Measurements from ENCODE around the gene SRSF7. TPM values are rescaled to one million over a fixed set of nuclear protein-coding genes. Genes with fewer than 3 reads are reported as not detected.
"Not testable (repeated sequence)": the region's sequence is repeated elsewhere in the genome, so short reads cannot be mapped to it uniquely, and the experiment has no call there.

The SRSF7 gene
- total RNA-seq, 6 donors from 2014 or later, result 44.2 to 260 (median 121) TPM

GRCh38 chr2:38708900-38709566, 42.1 kb downstream of the SRSF7 start:
- Histone ChIP-seq H3K4me1 (no peaks in the 10 kb centered on the region), H3K9me3 (no peaks in the 10 kb centered on the region), H3K27ac (peak overlapping the region in 1 of 4 donors; percentile 37), H3K4me3 (no peak overlapping the region), H3K36me3 (peaks cover 0 to 5% (median 0%) of the 10 kb centered on the region in 4 donors), H3K27me3 (no peaks in the 10 kb centered on the region)
- 80 to 89% methylated on average over 12 of the region's 12 CpGs for whole genome bisulfite sequencing, 2 donors
- TF ChIP-seq CTCF (IDR thresholded peaks at IDR 0.05), result no peak
- TF ChIP-seq EP300 (IDR thresholded peaks at IDR 0.05), result no peak
- TF ChIP-seq POLR2A (IDR thresholded peaks at IDR 0.05), result no peak
- no peak for TF ChIP-seq POLR2AphosphoS5 (IDR thresholded peaks at IDR 0.05)
- DNase-seq (no peak), ATAC-seq (ENCODE audit: low FRiP score in 2 of 2) (peak in 1 of 2 donors; percentile 30)

GRCh38 chr2:38708491-38708890, 42.7 kb downstream of the SRSF7 start:
- not testable (repeated sequence) for H3K4me3 ChIP-seq; H3K36me3 ChIP-seq; ATAC-seq (ENCODE audit: low FRiP score in 2 of 2); H3K27me3 ChIP-seq; DNase-seq; H3K27ac ChIP-seq; H3K9me3 ChIP-seq; H3K4me1 ChIP-seq
- 87 to 92% methylated on average over 9 of the region's 9 CpGs for WGBS, 2 donors

GRCh38 chr2:38706846-38707345, 44.3 kb downstream of the SRSF7 start:
- H3K4me1 ChIP-seq, result no peaks in the 10 kb centered on the region
- H3K4me3 ChIP-seq, result no peak overlapping the region
- 86% methylated on average over 6 of the region's 6 CpGs for WGBS, 2 donors
- ATAC-seq (ENCODE audit: low FRiP score in 2 of 2), result no peak
- no peak for TF ChIP-seq POLR2AphosphoS5 (IDR thresholded peaks at IDR 0.05)
- no peak for TF ChIP-seq POLR2A (IDR thresholded peaks at IDR 0.05)
- TF ChIP-seq CTCF (IDR thresholded peaks at IDR 0.05), result no peak
- no peak for TF ChIP-seq EP300 (IDR thresholded peaks at IDR 0.05)
- H3K36me3 ChIP-seq, result peaks cover 0 to 3% (median 0%) of the 10 kb centered on the region in 4 donors
- no peaks in the 10 kb centered on the region for H3K9me3 ChIP-seq
- DNase-seq, result no peak
- H3K27ac ChIP-seq, result no peak overlapping the region
- H3K27me3 ChIP-seq, result no peaks in the 10 kb centered on the region

GRCh38 chr2:38704664-38705063, 46.5 kb downstream of the SRSF7 start:
- WGBS, 2 donors, result 95% methylated on average over 2 of the region's 2 CpGs

GRCh38 chr2:38703336-38703735, 47.8 kb downstream of the SRSF7 start:
- H3K4me3 ChIP-seq, result not testable (repeated sequence)

More at GRCh38 chr2:38704664-38705063, 46.5 kb downstream of the SRSF7 start:
- TF ChIP-seq POLR2A (IDR thresholded peaks at IDR 0.05) (no peak), POLR2AphosphoS5 (IDR thresholded peaks at IDR 0.05) (no peak), CTCF (IDR thresholded peaks at IDR 0.05) (no peak), EP300 (IDR thresholded peaks at IDR 0.05) (no peak)
- no peak overlapping the region for H3K27ac ChIP-seq
- no peaks in the 10 kb centered on the region for H3K4me1 ChIP-seq
- no peaks in the 10 kb centered on the region for H3K27me3 ChIP-seq
- DNase-seq (no peak), ATAC-seq (ENCODE audit: low FRiP score in 2 of 2) (no peak)
- no peaks in the 10 kb centered on the region for H3K9me3 ChIP-seq
- H3K36me3 ChIP-seq, result no peaks in the 10 kb centered on the region
- H3K4me3 ChIP-seq, result no peak overlapping the region

GRCh38 chr2:38702413-38702812, 48.7 kb downstream of the SRSF7 start:
- H3K27me3 ChIP-seq, result no peaks in the 10 kb centered on the region
- DNase-seq (no peak), ATAC-seq (ENCODE audit: low FRiP score in 2 of 2) (no peak)
- H3K4me3 ChIP-seq, result no peak overlapping the region
- no peak overlapping the region for H3K27ac ChIP-seq
- H3K36me3 ChIP-seq, result no peaks in the 10 kb centered on the region
- TF ChIP-seq EP300 (IDR thresholded peaks at IDR 0.05) (no peak), POLR2AphosphoS5 (IDR thresholded peaks at IDR 0.05) (no peak), POLR2A (IDR thresholded peaks at IDR 0.05) (no peak), CTCF (IDR thresholded peaks at IDR 0.05) (no peak)
- 79 to 91% methylated on average over 1 of the region's 1 CpG for WGBS, 2 donors
- H3K4me1 ChIP-seq, result no peaks in the 10 kb centered on the region
- H3K9me3 ChIP-seq, result no peaks in the 10 kb centered on the region

More at GRCh38 chr2:38703336-38703735, 47.8 kb downstream of the SRSF7 start:
- 95 to 100% methylated on average over 5 of the region's 5 CpGs for WGBS, 2 donors
- H3K27ac ChIP-seq; H3K27me3 ChIP-seq; H3K36me3 ChIP-seq; H3K9me3 ChIP-seq; H3K4me1 ChIP-seq; DNase-seq; ATAC-seq (ENCODE audit: low FRiP score in 2 of 2): not testable (repeated sequence)

All from upper lobe of left lung (tissue), 6 donors.